Stimulated activated CD8-positive, alpha-beta memory T cell treated with anti-CD3 and anti-CD28 coated beads, Interleukin-2, amount 100 ng/mL, for 48 hours (primary cell): ENCODE data around the gene PRR23B.
"Not testable (repeated sequence)": the region's sequence is repeated elsewhere in the genome, so short reads cannot be mapped to it uniquely, and the experiment has no call there.

Experiments used
- DNase-seq, 2 donors: peaks; one replicate each; pipeline ENCODE4 v3.0.0-alpha.2; 2020; ENCODE audit warnings: low read depth in 2 of 2

PRR23B gene

DNA sequence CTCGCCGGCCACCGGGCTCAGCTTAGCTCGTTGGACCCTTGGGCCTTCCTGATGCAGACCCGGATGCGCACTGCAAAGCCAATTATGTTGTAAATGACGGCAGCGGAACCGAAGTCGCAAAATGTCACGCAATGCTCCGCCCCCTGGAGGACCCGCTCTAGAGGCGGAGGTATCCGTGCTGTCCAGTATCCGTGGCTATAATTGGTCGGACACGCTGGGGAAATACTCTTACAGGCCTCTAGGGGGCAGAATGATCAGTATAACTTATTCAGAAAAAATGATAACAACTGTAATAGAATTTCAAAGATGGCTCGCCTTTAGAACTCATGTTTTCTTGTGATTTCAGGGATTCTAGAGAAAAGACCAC is at the start of gene PRR23B:
Gene PRR23B, minus strand, starts transcription at position 59 of the 367 bp plus-strand sequence. CDS start 265 bp downstream, outside the sequence.
- no peak for DNase-seq

DNA sequence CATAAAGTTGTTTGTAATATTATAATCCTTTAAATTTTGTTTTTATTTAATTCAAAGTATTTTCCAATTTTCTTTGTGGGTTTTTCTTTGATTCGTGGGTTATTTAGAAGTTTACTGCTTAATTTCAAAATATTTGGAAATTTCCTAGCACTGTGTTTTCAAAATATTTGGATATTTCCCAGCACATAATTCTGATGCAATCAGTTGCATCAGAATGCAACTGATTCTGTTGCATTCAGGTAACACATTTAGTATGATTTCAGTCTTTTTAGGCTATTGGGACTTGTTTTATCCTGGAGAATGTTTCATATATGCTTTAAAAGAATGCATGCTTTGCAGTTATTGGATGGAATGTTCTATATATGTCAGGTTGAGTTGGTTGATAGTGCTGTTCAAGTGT is 42.2 kb upstream of the PRR23B start:
- no peak for DNase-seq

DNA sequence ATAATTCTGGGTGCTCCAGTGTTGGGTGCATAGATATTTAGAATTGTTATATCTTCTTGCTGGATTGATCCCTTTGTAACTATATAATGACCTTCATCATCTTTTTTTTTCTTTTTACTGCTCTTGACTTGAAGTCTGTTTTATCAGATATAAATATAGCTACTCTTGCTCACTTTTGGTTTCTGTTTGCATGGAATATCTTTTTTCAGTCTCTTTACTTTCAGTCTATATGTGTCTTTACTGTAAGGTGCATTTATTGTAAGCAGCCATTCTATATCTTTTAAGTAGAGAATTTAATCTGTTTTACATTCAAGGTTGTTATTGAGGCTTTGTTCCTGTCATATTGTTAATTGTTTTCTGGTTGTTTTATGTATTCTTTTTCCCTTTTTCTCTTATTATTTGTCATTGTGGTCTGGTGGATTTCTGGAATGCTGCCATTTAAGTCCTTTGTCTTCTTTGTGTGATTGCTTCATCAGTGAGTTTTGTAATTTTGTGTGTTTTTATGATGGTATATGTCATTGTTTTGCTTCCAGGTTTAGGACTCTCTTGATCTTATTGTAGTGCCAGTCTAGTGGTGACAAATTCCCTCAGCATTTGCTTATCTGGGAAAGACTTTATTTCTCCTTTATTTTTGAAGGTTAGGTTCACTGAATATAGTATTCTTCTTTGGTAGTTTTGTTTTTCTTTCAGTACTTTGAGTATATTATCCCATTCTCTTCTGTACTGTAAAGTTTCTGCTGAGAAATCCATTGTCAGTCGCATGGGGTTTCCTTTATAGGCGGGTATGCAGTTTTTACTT is 32.3 kb upstream of the PRR23B start:
- DNase-seq, result no peak

DNA sequence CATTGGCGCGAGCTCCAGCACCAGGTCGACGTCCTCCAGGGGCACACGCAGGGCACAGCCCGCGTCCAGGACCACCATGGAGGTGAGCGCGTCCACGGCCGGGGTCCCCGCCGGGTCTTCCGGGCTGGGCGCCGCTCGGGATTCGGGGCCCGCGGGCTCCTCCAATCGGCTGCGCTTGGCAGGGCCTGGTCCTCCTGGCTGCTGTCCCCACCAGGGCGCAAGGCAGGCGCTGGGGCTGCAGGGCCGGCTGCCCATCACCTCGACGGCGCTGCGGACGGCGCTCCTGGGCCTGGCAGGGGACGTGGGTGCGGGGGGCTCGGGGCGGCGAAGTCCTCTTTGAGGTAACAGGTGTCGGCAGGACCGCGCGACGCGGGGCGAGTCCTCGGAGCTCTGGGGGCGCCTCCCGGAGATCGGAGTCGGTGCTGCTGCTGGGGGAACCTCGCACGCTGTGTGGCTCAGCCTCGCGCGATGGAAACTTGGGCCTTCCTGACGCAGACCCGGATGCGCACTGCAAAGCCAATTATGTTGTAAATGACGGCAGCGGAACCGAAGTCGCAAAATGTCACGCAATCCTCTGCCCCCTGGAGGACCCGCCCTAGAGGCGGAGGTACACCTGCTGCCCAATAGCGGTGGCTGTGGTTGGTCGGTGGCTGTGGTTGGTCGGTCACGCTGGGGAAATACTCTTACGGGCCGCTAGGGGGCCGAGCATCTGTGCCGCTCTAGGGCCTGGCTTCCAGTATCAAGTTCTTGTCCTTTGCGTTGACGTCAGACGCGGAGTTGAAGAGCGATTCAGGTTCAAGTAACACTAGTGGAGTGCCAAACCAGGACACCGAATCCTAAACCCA is 23.9 kb upstream of the PRR23B start, which contains the start of gene PRR23C:
Gene PRR23C, minus strand, starts transcription at position 527 of the 845 bp plus-strand sequence. Its CDS starts 272 bp downstream, at position 255.
- DNase-seq, result no peak

GRCh38 chr3:139043554-139044365 is 23.0 kb upstream of the PRR23B start:
- no peak for DNase-seq

- DNase-seq, result no peak
Observed at GRCh38 chr3:139037478-139037877, 16.8 kb upstream of the PRR23B start.

GRCh38 chr3:139032326-139033002 is 11.7 kb upstream of the PRR23B start:
- DNase-seq, result no peak

DNA sequence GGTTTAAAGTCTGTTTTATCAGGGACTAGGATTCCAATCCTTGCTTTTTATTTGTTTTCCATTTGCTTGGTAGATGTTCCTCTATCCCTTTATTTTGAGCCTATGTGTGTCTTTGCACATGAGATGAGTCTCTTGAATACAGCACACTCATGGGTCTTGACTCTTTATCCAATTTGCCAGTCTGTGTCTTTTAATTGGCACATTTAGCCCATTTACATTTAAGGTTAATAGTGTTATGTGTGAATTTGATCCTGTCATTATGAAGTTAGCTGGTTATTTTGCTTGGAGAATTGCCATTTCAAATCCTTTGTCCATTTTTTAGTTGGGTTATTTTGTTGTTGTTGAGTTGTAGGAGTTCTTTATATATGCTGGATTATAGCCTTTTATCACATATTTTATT is 9.8 kb upstream of the PRR23B start:
- DNase-seq, result not testable (repeated sequence)

DNA sequence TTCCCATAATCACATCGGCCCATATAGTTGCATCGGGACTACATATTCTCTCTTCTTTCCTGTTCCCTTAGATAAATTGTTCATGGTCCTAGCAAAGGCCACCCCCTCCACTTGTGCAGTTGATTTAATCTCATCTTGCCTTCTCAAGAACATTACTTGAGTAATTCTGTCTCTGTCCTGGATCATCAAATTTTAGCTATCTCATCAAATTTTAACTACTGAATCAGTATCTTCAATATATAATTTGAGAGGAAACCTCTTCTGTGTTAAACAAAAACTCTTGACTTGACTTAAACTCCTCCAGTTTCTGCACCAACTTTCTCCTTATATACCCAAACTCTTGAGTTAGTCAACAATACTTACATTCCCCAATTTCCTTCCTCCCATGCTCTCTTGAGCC is 4.2 kb upstream of the PRR23B start:
- no peak for DNase-seq

GRCh38 chr3:139020036-139020867 is 474 bp downstream of the PRR23B start:
- no peak for DNase-seq

- DNase-seq, result no peak
Observed at GRCh38 chr3:139016430-139017048, 4.2 kb downstream of the PRR23B start.

- no peak for DNase-seq
Observed at GRCh38 chr3:139006051-139006716, 14.5 kb downstream of the PRR23B start, which contains the start of gene PRR23A. TSS of gene PRR23A (minus strand) at chr3:139006268. CDS start at chr3:139006268, 0 bp downstream.

DNA sequence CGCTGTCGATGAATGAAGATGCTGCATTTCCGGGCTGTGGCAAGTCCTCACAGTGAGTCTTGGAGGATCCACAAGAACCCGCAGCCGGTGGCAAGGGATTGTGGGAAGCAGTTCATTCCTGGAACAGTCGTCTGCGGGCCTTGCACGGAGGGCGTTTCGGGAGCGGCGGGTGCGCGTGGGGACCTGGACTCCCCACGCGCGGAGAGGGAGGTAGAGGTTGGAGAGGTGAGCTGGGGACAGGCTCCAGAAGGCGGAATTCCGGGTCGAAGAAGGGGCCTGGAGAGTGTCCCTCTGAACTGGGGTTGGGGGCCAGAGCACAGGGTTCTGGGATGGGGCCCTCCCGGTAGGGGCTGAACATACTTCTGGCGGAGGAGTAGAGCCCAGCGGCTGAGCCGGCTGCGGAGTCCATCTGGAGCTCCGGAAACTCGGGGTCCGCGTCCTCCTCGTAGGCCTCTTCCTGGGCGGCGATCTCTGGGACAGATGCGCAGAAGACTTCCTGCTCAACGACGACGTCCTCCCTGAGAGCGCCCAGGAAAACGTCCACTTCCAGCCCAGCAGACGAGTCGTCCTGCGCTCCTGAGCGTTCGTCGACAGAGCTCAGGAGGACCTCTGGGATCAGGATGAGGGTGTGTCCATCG is 15.3 kb downstream of the PRR23B start:
- no peak for DNase-seq

- DNase-seq, result no peak
Observed at GRCh38 chr3:138995706-138996105, 25.0 kb downstream of the PRR23B start.

DNA sequence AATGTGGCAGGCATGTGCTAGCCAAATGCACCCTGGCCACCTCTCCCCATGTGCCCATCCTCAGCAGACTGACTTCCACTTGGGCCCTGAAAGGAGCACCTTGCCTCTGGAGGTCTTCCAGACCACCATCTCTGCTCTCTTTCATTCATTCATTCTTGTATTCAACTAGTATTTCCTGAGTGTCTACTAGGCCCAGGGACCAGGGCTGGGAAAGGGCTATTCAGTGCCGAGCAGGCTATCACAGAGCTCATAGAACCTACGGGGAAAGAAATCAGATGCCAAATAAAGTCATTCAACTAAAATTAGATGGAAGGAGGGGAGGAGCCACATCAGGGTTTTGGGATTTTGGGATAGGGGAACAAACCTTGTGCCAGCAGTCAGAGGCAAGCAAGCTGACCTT is 33.5 kb downstream of the PRR23B start:
- no peak for DNase-seq

DNA sequence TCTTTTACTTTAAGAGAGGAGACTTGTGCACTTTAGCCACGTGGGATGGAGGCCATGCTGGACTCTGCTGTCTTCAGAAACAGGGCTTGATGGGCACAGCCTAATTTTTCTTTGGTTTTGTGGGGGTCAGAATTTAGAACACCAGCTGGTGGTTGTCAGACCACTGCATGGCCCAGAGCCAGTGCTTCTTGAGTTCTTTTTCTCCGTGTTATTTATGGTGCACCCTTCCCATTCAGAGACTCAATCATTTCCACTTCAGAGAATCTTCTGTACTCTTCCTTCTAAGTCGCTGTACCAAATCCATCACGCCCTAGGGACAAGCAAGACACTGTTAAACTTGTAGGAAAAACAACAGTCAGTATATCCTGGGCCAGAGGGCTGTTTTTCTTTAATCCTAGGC is 34.8 kb downstream of the PRR23B start:
- DNase-seq, result no peak

GRCh38 chr3:138984816-138985215 is 35.9 kb downstream of the PRR23B start:
- no peak for DNase-seq

- no peak for DNase-seq
Observed at GRCh38 chr3:138976047-138976446, 44.7 kb downstream of the PRR23B start.

GRCh38 chr3:138975351-138975750 is 45.4 kb downstream of the PRR23B start:
- DNase-seq, result no peak
